ENCODE data around the gene SMOC2. TPM values are rescaled to one million over a fixed set of nuclear protein-coding genes. Genes with fewer than 3 reads are reported as not detected.
"Not testable (repeated sequence)": the region's sequence is repeated elsewhere in the genome, so short reads cannot be mapped to it uniquely, and the experiment has no call there.

SMOC2 gene
- total RNA-seq, 6 experiments from 2014 or later, result 0.42 to 3.5 (median 1.2) TPM

DNA sequence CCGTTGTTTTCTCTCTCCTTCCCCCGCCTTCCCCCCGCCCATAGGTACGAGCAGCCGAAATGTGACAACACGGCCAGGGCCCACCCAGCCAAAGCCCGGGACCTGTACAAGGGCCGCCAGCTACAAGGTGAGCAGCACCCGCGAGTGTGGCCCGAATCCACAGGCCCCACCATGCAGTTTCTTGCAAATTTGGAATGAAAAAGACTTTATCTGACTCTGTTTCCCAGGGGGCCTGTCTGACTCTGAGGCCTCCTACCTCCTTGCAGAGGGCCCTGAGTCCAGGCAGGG is 167.1 kb downstream of the SMOC2 start:
- H3K9me3 ChIP-seq, result no peaks in the 10 kb centered on the region
- TF ChIP-seq POLR2A (IDR thresholded peaks at IDR 0.05), result no peak
- TF ChIP-seq, protein P1, sequence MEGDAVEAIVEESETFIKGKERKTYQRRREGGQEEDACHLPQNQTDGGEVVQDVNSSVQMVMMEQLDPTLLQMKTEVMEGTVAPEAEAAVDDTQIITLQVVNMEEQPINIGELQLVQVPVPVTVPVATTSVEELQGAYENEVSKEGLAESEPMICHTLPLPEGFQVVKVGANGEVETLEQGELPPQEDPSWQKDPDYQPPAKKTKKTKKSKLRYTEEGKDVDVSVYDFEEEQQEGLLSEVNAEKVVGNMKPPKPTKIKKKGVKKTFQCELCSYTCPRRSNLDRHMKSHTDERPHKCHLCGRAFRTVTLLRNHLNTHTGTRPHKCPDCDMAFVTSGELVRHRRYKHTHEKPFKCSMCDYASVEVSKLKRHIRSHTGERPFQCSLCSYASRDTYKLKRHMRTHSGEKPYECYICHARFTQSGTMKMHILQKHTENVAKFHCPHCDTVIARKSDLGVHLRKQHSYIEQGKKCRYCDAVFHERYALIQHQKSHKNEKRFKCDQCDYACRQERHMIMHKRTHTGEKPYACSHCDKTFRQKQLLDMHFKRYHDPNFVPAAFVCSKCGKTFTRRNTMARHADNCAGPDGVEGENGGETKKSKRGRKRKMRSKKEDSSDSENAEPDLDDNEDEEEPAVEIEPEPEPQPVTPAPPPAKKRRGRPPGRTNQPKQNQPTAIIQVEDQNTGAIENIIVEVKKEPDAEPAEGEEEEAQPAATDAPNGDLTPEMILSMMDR (IDR thresholded peaks at IDR 0.05), result no peak
- 79% methylated on average over 4 of the region's 11 CpGs for WGBS (ENCODE audit: insufficient coverage, low coverage, low lambda C conversion rate, missing lambda C conversion rate)
- DNase-seq (no peak), ATAC-seq (no peak)
- intact Hi-C loops (cut with DNase I), result no loop called here
- H3K4me1 ChIP-seq, result no peaks in the 10 kb centered on the region
- no peaks in the 10 kb centered on the region for H3K27me3 ChIP-seq
- no peaks in the 10 kb centered on the region for H3K36me3 ChIP-seq
- H3K4me3 ChIP-seq, result no peak overlapping the region
- no peak overlapping the region for H3K27ac ChIP-seq

DNA sequence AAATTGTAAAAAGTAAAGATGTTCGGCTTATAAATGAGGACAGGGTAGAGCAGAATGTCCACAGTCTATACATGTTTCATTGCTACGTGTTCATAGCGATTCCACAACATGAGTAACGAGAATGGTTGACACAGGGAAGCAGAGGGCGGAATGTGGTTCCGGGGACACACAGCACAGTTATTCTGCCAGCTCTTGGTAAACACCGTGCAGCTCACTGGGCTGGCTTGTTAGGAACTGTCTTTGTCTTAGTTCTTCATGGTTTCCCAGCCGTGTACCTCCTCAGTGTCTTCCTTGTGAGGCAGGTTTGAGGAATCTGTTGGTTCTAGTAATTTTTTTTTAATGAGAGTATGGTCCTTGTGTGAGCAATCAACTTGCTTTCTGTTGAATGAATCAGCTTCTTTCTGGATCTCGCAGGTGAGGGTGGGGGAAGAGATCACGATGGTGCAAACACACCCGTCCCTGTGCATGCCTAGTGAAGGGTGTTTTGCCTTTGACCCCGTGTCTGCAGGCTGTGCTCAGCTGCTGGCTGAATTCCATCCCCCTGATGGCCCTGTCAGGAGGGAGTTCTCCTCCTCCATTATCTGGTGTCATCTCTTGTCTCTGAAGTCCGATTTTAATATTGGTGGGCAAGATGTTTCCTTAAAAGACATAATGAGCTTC is 168.2 kb downstream of the SMOC2 start:
- Histone ChIP-seq H3K9me3 (no peaks in the 10 kb centered on the region), H3K27ac (no peak overlapping the region), H3K36me3 (no peaks in the 10 kb centered on the region), H3K4me3 (no peak overlapping the region), H3K27me3 (no peaks in the 10 kb centered on the region), H3K4me1 (no peaks in the 10 kb centered on the region)
- DNase-seq (no peak), ATAC-seq (no peak)
- TF ChIP-seq, protein P1 (IDR thresholded peaks at IDR 0.05), result no peak
- no peak for TF ChIP-seq POLR2A (IDR thresholded peaks at IDR 0.05)
- intact Hi-C loops (cut with DNase I), result no loop called here
- WGBS (ENCODE audit: insufficient coverage, low coverage, low lambda C conversion rate, missing lambda C conversion rate), result 40% methylated on average over 10 of the region's 13 CpGs

DNA sequence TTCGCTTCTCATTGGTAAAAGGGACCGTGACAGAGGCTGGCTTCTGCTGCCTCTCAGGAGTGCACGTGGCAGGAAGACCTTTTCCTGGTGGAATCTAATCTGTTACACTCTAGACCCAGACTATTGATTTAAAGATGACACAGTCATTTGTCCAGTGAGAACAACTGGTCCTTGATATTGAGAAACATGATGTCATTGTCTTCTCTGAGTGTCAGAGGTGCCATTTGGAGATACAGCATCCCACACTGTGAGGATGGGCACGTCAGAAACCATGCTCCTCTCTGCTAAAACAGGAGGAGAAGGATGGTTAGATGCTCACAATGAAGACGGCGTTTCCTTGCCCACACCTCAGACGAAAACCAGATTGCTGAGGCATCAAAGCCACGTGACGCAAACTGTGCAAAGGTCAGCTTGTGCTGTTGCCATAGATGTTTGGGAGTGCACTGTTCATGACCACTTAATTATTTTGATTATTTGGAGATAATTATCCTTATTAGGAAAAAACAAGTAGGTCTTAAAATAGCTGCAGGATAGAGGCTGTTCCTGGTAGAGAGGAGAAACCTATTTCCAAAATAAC is 169.0 kb downstream of the SMOC2 start:
- intact Hi-C loops (cut with DNase I), result no loop called here
- H3K36me3 ChIP-seq, result no peaks in the 10 kb centered on the region
- H3K4me3 ChIP-seq, result no peak overlapping the region
- no peak for DNase-seq
- no peaks in the 10 kb centered on the region for H3K4me1 ChIP-seq
- H3K9me3 ChIP-seq, result no peaks in the 10 kb centered on the region
- no peak for TF ChIP-seq POLR2A (IDR thresholded peaks at IDR 0.05)
- TF ChIP-seq, protein P1 (IDR thresholded peaks at IDR 0.05), result no peak
- ATAC-seq, result no peak
- no peaks in the 10 kb centered on the region for H3K27me3 ChIP-seq
- H3K27ac ChIP-seq, result no peak overlapping the region
- 40% methylated on average over 9 of the region's 9 CpGs for WGBS (ENCODE audit: insufficient coverage, low coverage, low lambda C conversion rate, missing lambda C conversion rate)

DNA sequence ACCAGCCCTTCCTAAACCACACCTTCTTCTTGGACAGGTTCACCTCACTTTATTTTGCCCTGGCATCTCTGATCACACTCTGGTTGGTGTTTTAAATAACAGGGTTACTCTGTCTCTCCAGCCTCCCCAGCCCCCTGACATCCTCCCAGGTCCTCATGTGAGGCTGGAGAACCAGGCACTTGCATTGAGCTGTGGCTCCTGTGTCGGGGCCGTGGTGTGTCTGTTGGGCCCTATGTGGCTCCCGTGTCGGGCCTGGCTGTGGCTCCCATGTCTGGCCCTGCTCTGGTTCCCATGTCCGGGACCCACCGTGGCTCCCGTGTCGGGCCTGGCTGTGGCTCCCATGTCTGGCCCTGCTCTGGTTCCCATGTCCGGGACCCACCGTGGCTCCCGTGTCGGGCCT is 170.0 kb downstream of the SMOC2 start:
- intact Hi-C loops (cut with DNase I); DNase-seq; H3K36me3 ChIP-seq; H3K27me3 ChIP-seq; H3K27ac ChIP-seq; H3K9me3 ChIP-seq; ATAC-seq; H3K4me3 ChIP-seq; H3K4me1 ChIP-seq: not testable (repeated sequence)
- no CpG with 5 or more reads among the region's 12 CpGs for WGBS (ENCODE audit: insufficient coverage, low coverage, low lambda C conversion rate, missing lambda C conversion rate)

DNA sequence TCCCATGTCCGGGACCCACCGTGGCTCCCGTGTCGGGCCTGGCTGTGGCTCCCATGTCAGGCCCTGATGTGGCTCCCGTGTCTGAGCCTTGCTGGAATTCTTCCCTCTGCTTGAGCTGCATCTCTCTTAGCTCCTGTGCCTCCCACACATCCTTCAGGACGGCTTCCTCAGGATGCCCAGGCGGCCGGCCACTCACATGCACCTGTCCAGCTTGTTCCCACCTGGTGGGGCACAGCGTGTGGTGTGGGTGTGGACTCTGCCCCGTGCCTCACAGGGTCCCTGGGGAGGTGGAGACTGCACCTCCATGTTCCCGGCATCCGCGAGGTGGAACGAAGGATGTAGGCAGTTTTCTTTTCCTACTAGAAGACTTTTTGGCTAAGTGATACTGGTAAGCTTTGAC is 170.7 kb downstream of the SMOC2 start:
- DNase-seq (no peak), ATAC-seq (no peak)
- no peaks in the 10 kb centered on the region for H3K4me1 ChIP-seq
- 60% methylated on average over 1 of the region's 14 CpGs for WGBS (ENCODE audit: insufficient coverage, low coverage, low lambda C conversion rate, missing lambda C conversion rate)
- no peak for TF ChIP-seq POLR2A (IDR thresholded peaks at IDR 0.05)
- TF ChIP-seq, protein P1 (IDR thresholded peaks at IDR 0.05), result no peak
- H3K27ac ChIP-seq, result no peak overlapping the region
- no peaks in the 10 kb centered on the region for H3K36me3 ChIP-seq
- no peaks in the 10 kb centered on the region for H3K27me3 ChIP-seq
- no peak overlapping the region for H3K4me3 ChIP-seq
- intact Hi-C loops (cut with DNase I), result no loop called here
- no peaks in the 10 kb centered on the region for H3K9me3 ChIP-seq
